Measurements from ENCODE around the gene TAAR6.
"Not testable (repeated sequence)": the region's sequence is repeated elsewhere in the genome, so short reads cannot be mapped to it uniquely, and the experiment has no call there.

Gene TAAR6

GRCh38 chr6:132570221-132570777, at the start of gene TAAR6:
Gene TAAR6, plus strand, starts transcription at chr6:132570322. Its CDS starts 0 bp downstream, at chr6:132570322.
- no peak for DNase-seq

- no peak for DNase-seq
Measured at GRCh38 chr6:132520953-132521352, 49.2 kb upstream of the TAAR6 start.

GRCh38 chr6:132524646-132525045, 45.5 kb upstream of the TAAR6 start:
- DNase-seq = no peak

GRCh38 chr6:132525866-132526265, 44.3 kb upstream of the TAAR6 start:
- DNase-seq = no peak

- DNase-seq = no peak
Measured at GRCh38 chr6:132526461-132526860, 43.7 kb upstream of the TAAR6 start.

- no peak for DNase-seq
Measured at GRCh38 chr6:132527791-132528190, 42.3 kb upstream of the TAAR6 start.

- DNase-seq = no peak
Measured at GRCh38 chr6:132530293-132530974, 39.7 kb upstream of the TAAR6 start.

- not testable (repeated sequence) for DNase-seq
Measured at GRCh38 chr6:132534546-132534945, 35.6 kb upstream of the TAAR6 start.

- no peak for DNase-seq
Measured at GRCh38 chr6:132537145-132537544, 33.0 kb upstream of the TAAR6 start.

- DNase-seq = no peak
Measured at GRCh38 chr6:132537977-132538376, 32.1 kb upstream of the TAAR6 start, which contains the start of gene TAAR9. Gene TAAR9, plus strand, starts transcription at chr6:132538277. Its CDS starts 13 bp downstream, at chr6:132538290.

GRCh38 chr6:132544826-132545225, 25.3 kb upstream of the TAAR6 start:
- no peak for DNase-seq

- DNase-seq = no peak
Measured at GRCh38 chr6:132548746-132549463, 21.2 kb upstream of the TAAR6 start.

- DNase-seq = no peak
Measured at GRCh38 chr6:132551214-132551613, 18.9 kb upstream of the TAAR6 start.

- DNase-seq = no peak
Measured at GRCh38 chr6:132552372-132552771, 17.8 kb upstream of the TAAR6 start, which contains the start of gene TAAR8. Gene TAAR8, plus strand, starts transcription at chr6:132552672. Its CDS starts 21 bp downstream, at chr6:132552693.

- not testable (repeated sequence) for DNase-seq
Measured at GRCh38 chr6:132560087-132560486, 10.0 kb upstream of the TAAR6 start.

- no peak for DNase-seq
Measured at GRCh38 chr6:132566404-132566803, 3.7 kb upstream of the TAAR6 start.

GRCh38 chr6:132567566-132567965, 2.6 kb upstream of the TAAR6 start:
- DNase-seq = no peak

GRCh38 chr6:132568611-132569010, 1.5 kb upstream of the TAAR6 start:
- DNase-seq = no peak

- DNase-seq = no peak
Measured at GRCh38 chr6:132569170-132569569, 952 bp upstream of the TAAR6 start.

GRCh38 chr6:132571774-132572173, 1.7 kb downstream of the TAAR6 start:
- no peak for DNase-seq

- DNase-seq = no peak
Measured at GRCh38 chr6:132584698-132585097, 14.6 kb downstream of the TAAR6 start.

GRCh38 chr6:132587424-132587823, 17.3 kb downstream of the TAAR6 start:
- DNase-seq = no peak

- DNase-seq = no peak
Measured at GRCh38 chr6:132589454-132589853, 19.3 kb downstream of the TAAR6 start, which contains the start of gene TAAR5. Gene TAAR5, minus strand, starts transcription at chr6:132589741. Its CDS starts 55 bp downstream, at chr6:132589686.

- no peak for DNase-seq
Measured at GRCh38 chr6:132590362-132590761, 20.2 kb downstream of the TAAR6 start.

All from cerebellar nuclear complex (tissue), 1 donor.